Lung (tissue), 12 donors: Measurements from ENCODE around the gene CENPA. TPM values are rescaled to one million over a fixed set of nuclear protein-coding genes. Genes with fewer than 3 reads are reported as not detected.
"Not testable (repeated sequence)": the region's sequence is repeated elsewhere in the genome, so short reads cannot be mapped to it uniquely, and the experiment has no call there.

ENCODE experiments used
- ATAC-seq: fragments of 200-7000 bp; cut with Tn5 transposase; one replicate; pipeline ENCODE4 v1.9.1; 2020; ENCODE audit warnings: moderate number of reproducible peaks; ENCODE audit not compliant: insufficient read depth, low FRiP score
- DNase-seq, 3 donors: peaks; one replicate each; pipeline ENCODE4 v3.0.0-alpha.2; 2013 to 2017
- H3K27ac ChIP-seq, 2 donors: one replicate each; pipeline ENCODE4 v1.5.1; 2013; ENCODE audit warnings: mild to moderate bottlenecking in 2 of 2, moderate library complexity in 2 of 2, control low read depth in 1 of 2, inconsistent platforms in 1 of 2, low read depth in 1 of 2, low read length in 1 of 2
- H3K27me3 ChIP-seq, 3 donors: one replicate each; pipeline ENCODE4 v1.5.1; 2013; ENCODE audit warnings: low read length in 2 of 3; ENCODE audit not compliant: control insufficient read depth in 3 of 3, insufficient read depth in 3 of 3
- H3K36me3 ChIP-seq, 4 donors: one replicate each; pipeline ENCODE4 v1.5.1; 2013; ENCODE audit warnings: low read length in 4 of 4, mild to moderate bottlenecking in 1 of 4, moderate library complexity in 1 of 4; ENCODE audit not compliant: control insufficient read depth in 4 of 4, insufficient read depth in 4 of 4
- H3K4me1 ChIP-seq, 5 donors: one replicate each; pipeline ENCODE4 v1.5.1; 2013; ENCODE audit warnings: low read length in 5 of 5, mild to moderate bottlenecking in 2 of 5, moderate library complexity in 1 of 5; ENCODE audit not compliant: control insufficient read depth in 5 of 5, insufficient read depth in 5 of 5
- H3K4me3 ChIP-seq: one replicate; pipeline ENCODE4 v1.5.1; 2013; ENCODE audit warnings: mild to moderate bottlenecking, control low read depth, moderate library complexity
- H3K9ac ChIP-seq, 2 donors: one replicate each; pipeline ENCODE4 v1.5.1; 2013; ENCODE audit warnings: low read length in 2 of 2, control low read depth in 1 of 2; ENCODE audit not compliant: insufficient read depth in 1 of 2
- H3K9me3 ChIP-seq, 4 donors: one replicate each; pipeline ENCODE4 v1.5.1; 2013; ENCODE audit warnings: low read length in 3 of 4, mild to moderate bottlenecking in 1 of 4, moderate library complexity in 1 of 4; ENCODE audit not compliant: control insufficient read depth in 4 of 4, insufficient read depth in 3 of 4
- WGBS, 2 donors: extraction: QIAGEN DNeasy Blood & Tissue Kit; methylation state at CpG; one replicate each; pipeline ENCODE4 v1.1.7; 2013; 5-methylcytosine and 5-hydroxymethylcytosine counted together
- polyA plus RNA-seq, 2 donors: library from polyadenylated mRNA; stranded (reverse); fragments of 200-250 nt; gene quantifications; one replicate each; pipeline ENCODE4 v1.2.1, GENCODE V29; 2013
- total RNA-seq, 2 donors: library from RNA; depleted of rRNA in 1 of 2; stranded (reverse); fragments of >200 nt in 1 of 2; gene quantifications; one replicate each; pipeline ENCODE4 v1.2.1, GENCODE V29; 2014 to 2021
- TF ChIP-seq, protein P1 (sequence below): IDR thresholded peaks from 2 replicates; pipeline ENCODE4 v1.5.1; 2012; ENCODE audit warnings: mild to moderate bottlenecking; ENCODE audit errors: control extremely low read depth, extremely low read depth
- donor health status: control.
- donor health status: control.
- donor health status: Bipolar disorder and iron deficiency.
- donor health status: healthy.
- donor health status: DM: yes; HTN: yes; CAD: no.

CENPA gene
- total and polyA plus RNA-seq, 4 donors, result 0.71 to 1.5 (median 0.95) TPM

DNA sequence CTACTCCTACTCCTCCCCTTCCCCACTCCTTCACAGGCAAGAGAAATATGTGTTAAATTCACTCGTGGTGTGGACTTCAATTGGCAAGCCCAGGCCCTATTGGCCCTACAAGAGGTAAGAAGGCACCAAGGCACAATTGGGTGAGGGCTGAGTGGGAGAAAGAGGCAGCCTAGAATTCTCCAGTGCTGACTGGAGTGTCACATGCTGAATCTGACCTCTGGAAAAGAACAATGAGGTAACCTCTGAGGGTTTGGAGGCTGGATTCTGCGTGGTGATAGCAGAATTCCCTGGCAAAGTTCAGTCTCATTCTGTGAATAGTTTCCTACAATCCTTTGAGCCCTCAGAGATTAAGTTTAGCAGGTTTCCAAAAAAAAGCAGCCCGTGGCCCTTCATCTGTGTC is 6.9 kb downstream of the CENPA start:
- WGBS, 2 donors, result 83 to 99% methylated on average over 3 of the region's 3 CpGs
- Histone ChIP-seq H3K36me3 (peaks cover 0 to 7% (median 0%) of the 10 kb centered on the region in 4 donors), H3K9me3 (peaks cover 0 to 2% (median 0%) of the 10 kb centered on the region in 4 donors), H3K9ac (no peak overlapping the region), H3K27ac (no peak overlapping the region), H3K4me3 (no peak overlapping the region), H3K27me3 (no peaks in the 10 kb centered on the region), H3K4me1 (peaks cover 0 to 3% (median 0%) of the 10 kb centered on the region in 5 donors)
- ATAC-seq (no peak), DNase-seq (no peak)
- TF ChIP-seq, protein P1, sequence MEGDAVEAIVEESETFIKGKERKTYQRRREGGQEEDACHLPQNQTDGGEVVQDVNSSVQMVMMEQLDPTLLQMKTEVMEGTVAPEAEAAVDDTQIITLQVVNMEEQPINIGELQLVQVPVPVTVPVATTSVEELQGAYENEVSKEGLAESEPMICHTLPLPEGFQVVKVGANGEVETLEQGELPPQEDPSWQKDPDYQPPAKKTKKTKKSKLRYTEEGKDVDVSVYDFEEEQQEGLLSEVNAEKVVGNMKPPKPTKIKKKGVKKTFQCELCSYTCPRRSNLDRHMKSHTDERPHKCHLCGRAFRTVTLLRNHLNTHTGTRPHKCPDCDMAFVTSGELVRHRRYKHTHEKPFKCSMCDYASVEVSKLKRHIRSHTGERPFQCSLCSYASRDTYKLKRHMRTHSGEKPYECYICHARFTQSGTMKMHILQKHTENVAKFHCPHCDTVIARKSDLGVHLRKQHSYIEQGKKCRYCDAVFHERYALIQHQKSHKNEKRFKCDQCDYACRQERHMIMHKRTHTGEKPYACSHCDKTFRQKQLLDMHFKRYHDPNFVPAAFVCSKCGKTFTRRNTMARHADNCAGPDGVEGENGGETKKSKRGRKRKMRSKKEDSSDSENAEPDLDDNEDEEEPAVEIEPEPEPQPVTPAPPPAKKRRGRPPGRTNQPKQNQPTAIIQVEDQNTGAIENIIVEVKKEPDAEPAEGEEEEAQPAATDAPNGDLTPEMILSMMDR, result no peak

DNA sequence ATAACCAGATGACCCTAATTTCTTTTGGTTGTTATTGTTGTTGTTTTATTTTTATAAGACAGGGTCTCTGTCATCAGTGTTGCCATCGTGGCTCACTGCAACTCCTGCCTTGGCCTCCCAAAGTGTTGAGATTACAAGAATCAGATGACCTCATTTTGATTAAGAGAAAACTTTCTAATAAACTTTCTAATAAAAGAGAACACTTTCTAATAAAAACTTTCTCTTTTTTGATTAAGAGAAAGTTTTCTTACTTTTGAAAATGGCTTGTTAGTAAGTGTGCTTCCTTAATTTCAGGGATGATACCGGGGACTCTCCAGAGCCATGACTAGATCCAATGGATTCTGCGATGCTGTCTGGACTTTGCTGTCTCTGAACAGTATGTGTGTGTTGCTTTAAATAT is 7.7 kb downstream of the CENPA start:
- Histone ChIP-seq H3K9me3 (peaks cover 0 to 2% (median 0%) of the 10 kb centered on the region in 4 donors), H3K36me3 (peaks cover 0 to 7% (median 0%) of the 10 kb centered on the region in 4 donors), H3K4me3 (no peak overlapping the region), H3K27ac (no peak overlapping the region), H3K4me1 (peaks cover 0 to 2% (median 0%) of the 10 kb centered on the region in 5 donors), H3K9ac (no peak overlapping the region), H3K27me3 (no peaks in the 10 kb centered on the region)
- ATAC-seq (no peak), DNase-seq (no peak)
- 95 to 96% methylated on average over 3 of the region's 3 CpGs for WGBS, 2 donors
- TF ChIP-seq, protein P1, result no peak

DNA sequence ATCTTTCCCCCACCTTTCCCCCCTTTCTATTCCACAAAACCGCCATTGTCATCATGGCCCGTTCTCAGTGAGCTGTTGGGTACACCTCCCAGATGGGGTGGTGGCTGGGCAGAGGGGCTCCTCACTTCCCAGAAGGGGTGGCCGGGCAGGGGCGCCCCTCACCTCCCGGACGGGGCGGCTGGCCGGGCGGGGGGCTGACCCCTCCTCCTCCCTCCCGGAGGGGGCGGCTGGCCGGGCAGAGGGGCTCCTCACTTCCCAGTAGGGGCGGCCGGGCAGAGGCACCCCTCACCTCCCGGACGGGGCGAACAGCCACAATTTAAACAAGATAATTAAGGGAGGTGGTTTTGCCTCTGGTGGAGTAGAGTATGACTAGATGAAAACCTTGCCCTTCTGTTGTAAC is 9.3 kb downstream of the CENPA start:
- not testable (repeated sequence) for H3K27ac ChIP-seq, H3K36me3 ChIP-seq, H3K9ac ChIP-seq, DNase-seq, H3K9me3 ChIP-seq, H3K4me1 ChIP-seq, H3K4me3 ChIP-seq, H3K27me3 ChIP-seq, ATAC-seq
- 94 to 96% methylated on average over 15 to 17 of the region's 17 CpGs for WGBS, 2 donors

DNA sequence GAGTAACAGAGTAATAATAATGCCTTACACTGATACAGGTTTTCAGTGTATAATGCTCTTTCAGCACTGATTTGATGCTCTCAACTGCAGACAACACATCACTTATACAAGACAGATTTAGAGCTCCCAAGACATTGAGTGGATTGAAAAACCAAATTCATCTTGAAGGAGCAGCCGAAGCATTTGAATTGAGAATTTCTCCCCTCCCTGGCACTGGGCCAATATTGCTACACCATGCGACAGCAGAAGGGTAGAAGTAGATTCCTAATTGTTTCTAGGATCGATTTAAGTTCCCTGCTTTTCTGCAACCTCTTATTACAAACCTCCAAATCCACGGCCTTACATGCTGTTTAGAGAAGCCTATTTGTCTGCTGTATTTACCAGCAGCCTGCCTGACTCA is 15.5 kb downstream of the CENPA start:
- 70 to 79% methylated on average over 4 of the region's 4 CpGs for WGBS, 2 donors
- H3K9ac ChIP-seq, result no peak overlapping the region
- H3K36me3 ChIP-seq, result peaks cover 0 to 3% (median 0%) of the 10 kb centered on the region in 4 donors
- peak in 2 of 3 donors; percentile 15 to 19 for DNase-seq
- H3K4me3 ChIP-seq, result no peak overlapping the region
- no peak overlapping the region for H3K27ac ChIP-seq
- H3K9me3 ChIP-seq, result no peaks in the 10 kb centered on the region
- H3K4me1 ChIP-seq, result no peaks in the 10 kb centered on the region
- TF ChIP-seq, protein P1, result no peak
- ATAC-seq, result no peak
- no peaks in the 10 kb centered on the region for H3K27me3 ChIP-seq
